Endothelial cell of umbilical vein (primary cell): ENCODE data around the gene CYB5R4.

Experiments
- EZH2 ChIP-seq: IDR thresholded peaks from 2 replicates; pipeline ENCODE4 v1.6.1; 2012; ENCODE audit warnings: borderline replicate concordance, low read depth, mild to moderate bottlenecking, moderate library complexity, low read length, inconsistent platforms; ENCODE audit not compliant: severe bottlenecking
- FOS ChIP-seq: IDR thresholded peaks from 2 replicates; pipeline ENCODE4 v1.6.1; 2011; ENCODE audit warnings: mild to moderate bottlenecking, low read length, moderate library complexity, borderline replicate concordance; ENCODE audit not compliant: insufficient read depth
- GATA2 ChIP-seq: IDR thresholded peaks from 2 replicates; pipeline ENCODE4 v1.7.0; 2011; ENCODE audit warnings: low read depth, mild to moderate bottlenecking, moderate library complexity, mixed read lengths, low read length; ENCODE audit not compliant: insufficient read length, insufficient read depth
- JUN ChIP-seq: IDR thresholded peaks from 2 replicates; pipeline ENCODE4 v1.6.1; 2011; ENCODE audit warnings: borderline replicate concordance, low read depth; ENCODE audit not compliant: insufficient read length, insufficient read depth
- MYC ChIP-seq: IDR thresholded peaks from one replicate; pipeline ENCODE4 v1.6.1; 2011; ENCODE audit warnings: mild to moderate bottlenecking, low read depth, low read length
- POLR2A ChIP-seq: IDR thresholded peaks from 2 replicates; pipeline ENCODE4 v1.6.1; 2012; ENCODE audit warnings: low read depth, mild to moderate bottlenecking, control low read depth, low read length
- POLR2AphosphoS5 ChIP-seq: IDR thresholded peaks from 2 replicates; pipeline ENCODE4 v1.6.1; 2012; ENCODE audit warnings: low read depth, mild to moderate bottlenecking, control low read depth, low read length, moderate library complexity; ENCODE audit not compliant: insufficient read depth
- TF ChIP-seq, protein P1 (sequence below), 2 donors: IDR thresholded peaks; 1 replicate in 1 of 2; 2 replicates in 1 of 2; pipeline ENCODE4 v1.5.1; 2011; ENCODE audit warnings: low read length in 2 of 2, mild to moderate bottlenecking in 2 of 2, moderate library complexity in 2 of 2, control low read depth in 1 of 2, inconsistent platforms in 1 of 2, low read depth in 1 of 2; ENCODE audit not compliant: insufficient read depth in 1 of 2; ENCODE audit errors: extremely low read depth in 1 of 2
- TF ChIP-seq, protein P2 (sequence below): IDR thresholded peaks from 2 replicates; pipeline ENCODE4 v1.6.1; 2011; ENCODE audit not compliant: insufficient read depth, insufficient read length

DNA sequence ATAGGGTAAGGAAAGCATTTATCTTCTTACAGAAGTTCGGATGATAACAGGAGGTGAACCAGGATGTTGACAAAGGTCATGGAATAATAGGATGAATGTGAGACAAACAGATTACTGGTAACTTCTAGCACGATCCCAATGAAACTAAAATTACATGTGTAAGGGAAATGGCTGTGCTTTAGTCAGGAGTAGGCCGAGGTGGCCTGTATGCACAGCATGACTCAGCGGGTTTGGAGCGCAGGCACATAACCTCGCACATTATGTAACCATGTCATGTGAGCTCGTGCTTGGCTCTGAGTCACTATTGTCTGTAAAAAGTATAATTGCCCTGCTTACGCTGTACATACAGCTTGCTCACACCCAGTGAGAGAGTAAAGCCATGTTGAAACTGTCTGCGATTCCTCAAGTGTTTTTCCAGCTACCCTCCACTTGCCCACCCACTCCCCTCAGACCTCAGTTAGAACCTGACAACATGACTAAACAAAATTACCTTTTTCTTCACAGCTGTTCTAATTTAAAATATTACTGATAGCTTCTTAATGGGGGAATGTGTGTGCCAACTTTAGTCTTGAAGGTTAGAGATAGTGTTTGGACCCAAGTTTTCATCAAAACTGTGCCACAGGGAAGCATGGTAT, 8.2 kb downstream of the CYB5R4 start:
- TF ChIP-seq, protein P1, sequence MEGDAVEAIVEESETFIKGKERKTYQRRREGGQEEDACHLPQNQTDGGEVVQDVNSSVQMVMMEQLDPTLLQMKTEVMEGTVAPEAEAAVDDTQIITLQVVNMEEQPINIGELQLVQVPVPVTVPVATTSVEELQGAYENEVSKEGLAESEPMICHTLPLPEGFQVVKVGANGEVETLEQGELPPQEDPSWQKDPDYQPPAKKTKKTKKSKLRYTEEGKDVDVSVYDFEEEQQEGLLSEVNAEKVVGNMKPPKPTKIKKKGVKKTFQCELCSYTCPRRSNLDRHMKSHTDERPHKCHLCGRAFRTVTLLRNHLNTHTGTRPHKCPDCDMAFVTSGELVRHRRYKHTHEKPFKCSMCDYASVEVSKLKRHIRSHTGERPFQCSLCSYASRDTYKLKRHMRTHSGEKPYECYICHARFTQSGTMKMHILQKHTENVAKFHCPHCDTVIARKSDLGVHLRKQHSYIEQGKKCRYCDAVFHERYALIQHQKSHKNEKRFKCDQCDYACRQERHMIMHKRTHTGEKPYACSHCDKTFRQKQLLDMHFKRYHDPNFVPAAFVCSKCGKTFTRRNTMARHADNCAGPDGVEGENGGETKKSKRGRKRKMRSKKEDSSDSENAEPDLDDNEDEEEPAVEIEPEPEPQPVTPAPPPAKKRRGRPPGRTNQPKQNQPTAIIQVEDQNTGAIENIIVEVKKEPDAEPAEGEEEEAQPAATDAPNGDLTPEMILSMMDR (IDR thresholded peaks at IDR 0.05; ENCODE audit: extremely low read depth in 1 of 2, insufficient read depth in 1 of 2, low read depth in 1 of 2, low read length in 2 of 2): no peak
- TF ChIP-seq POLR2AphosphoS5: no peak
- no peak for TF ChIP-seq EZH2
- no peak for TF ChIP-seq GATA2
- TF ChIP-seq JUN: peak; percentile 65
- no peak for TF ChIP-seq POLR2A
- no peak for TF ChIP-seq MYC
- no peak for TF ChIP-seq FOS
- TF ChIP-seq, protein P2, sequence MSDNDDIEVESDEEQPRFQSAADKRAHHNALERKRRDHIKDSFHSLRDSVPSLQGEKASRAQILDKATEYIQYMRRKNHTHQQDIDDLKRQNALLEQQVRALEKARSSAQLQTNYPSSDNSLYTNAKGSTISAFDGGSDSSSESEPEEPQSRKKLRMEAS: no peak
